ENCODE measurements around the gene SMC3.
A peak's percentile ranks its signal among the peaks of the same experiment; 100 is the strongest.

SMC3 gene

DNA sequence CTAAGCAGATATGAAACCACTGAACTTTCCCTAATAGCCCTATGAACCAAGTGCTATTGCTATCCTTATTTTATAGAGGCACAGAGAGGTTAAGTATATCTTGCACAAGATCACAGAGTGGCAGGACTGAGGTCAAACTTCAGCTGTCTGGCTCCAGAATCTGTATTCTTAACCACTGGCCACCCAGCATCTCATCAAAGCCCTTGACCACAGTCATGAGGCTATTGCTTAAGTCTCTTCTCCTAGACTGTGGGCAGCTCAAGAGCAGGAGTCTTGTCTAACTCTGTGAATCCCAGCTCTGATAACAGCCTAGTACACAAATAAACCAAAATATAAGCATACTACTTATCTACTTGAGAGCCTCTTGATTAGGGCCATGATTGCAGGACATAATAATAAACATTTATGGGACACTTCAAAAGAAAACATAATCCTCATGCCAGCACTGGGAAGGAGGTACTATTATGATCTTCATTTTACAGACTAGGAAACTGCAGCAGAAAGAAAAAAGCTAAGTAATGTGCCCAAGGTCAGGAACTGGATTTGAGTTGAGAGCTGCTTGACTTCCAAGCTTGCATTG is 22.4 kb upstream of the SMC3 start:
- FAIRE-seq (no peak), DNase-seq (ENCODE audit: low spot score) (no peak)

DNA sequence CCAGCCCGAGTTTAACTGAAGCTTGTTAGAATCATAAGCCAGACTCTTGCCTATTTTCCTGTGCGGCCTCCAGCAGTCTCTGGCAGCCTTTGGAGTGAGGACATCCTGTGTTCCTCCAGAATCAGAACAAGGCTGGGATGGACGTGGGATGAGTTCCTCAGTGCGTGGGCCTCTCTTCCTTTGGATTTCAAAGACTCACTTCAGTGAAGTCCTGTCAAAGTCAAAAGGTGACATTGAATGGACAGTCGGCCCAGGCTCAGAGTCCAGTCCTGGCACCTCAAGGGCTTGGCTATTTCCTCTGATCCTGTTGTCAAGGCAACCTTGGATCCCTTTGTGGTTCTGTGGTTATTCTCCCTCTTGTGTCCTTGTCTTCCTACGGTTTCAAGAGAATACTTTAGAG is 21.4 kb upstream of the SMC3 start:
- FAIRE-seq, result no peak
- no peak for DNase-seq (ENCODE audit: low spot score)

GRCh38 chr10:110546499-110547110 is 20.9 kb upstream of the SMC3 start:
- FAIRE-seq, result no peak

GRCh38 chr10:110547139-110547761 is 20.2 kb upstream of the SMC3 start:
- peak; percentile 65 for DNase-seq (ENCODE audit: low spot score)
- peak; percentile 75 for FAIRE-seq

More at GRCh38 chr10:110546499-110547110, 20.9 kb upstream of the SMC3 start:
- no peak for DNase-seq (ENCODE audit: low spot score)

DNA sequence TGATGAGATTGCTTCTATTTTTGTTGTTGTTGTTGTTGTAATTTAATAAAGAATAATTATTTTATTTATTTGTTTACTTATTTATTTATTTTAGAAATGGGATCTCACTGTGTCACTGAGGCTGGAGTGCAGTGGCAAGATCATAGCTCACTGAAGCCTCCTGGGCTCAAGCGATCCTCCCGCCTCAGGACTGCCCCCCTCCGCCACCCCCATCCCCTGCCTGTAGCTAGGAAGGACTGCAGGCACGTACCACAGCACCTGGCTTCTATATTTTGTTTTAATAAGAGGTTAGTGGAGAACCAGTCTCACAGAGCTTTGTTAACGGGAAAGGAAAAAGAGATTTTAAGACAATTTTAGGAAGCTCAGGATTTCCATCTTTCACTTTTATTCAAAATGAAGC is 19.5 kb upstream of the SMC3 start:
- no peak for DNase-seq (ENCODE audit: low spot score)
- FAIRE-seq, result no peak

DNA sequence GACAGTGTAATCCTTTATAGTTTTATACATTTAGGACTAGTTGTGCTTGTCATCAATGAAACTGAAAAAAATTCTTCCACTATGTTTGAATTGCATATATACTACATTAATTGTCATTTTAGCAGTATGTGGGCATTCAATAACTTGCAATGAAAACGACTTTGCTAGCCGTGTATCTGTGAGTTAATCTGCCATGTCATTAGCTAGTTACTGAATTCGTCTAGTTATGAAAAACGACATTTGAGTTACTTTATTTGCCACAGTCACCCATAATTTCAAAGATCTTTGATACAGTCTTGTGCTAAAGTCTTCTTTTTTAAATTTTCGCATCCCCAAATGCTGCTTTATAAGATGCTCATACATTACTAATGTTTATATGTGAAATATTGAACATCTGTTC is 18.3 kb upstream of the SMC3 start:
- no peak for FAIRE-seq
- no peak for DNase-seq (ENCODE audit: low spot score)

DNA sequence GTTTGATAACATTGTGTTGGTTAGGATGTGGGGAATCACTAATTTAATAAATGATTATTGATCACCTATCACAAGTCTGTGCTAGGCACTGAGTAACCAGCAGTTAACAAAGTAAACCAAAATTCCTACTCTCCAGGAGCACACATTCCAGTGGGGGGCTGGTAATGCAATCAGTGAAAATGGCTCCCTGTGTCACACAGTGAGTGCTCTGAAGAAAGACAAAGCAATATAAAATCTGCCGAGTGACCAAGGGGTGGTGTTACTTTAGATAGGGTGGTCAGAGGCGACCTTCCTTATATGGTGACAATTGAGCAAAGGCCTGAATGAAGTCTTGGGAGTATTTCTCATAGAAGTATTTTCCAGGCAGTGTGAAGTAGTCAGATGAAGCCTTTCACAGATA is 13.6 kb upstream of the SMC3 start:
- DNase-seq (ENCODE audit: low spot score), result no peak
- FAIRE-seq, result no peak

DNA sequence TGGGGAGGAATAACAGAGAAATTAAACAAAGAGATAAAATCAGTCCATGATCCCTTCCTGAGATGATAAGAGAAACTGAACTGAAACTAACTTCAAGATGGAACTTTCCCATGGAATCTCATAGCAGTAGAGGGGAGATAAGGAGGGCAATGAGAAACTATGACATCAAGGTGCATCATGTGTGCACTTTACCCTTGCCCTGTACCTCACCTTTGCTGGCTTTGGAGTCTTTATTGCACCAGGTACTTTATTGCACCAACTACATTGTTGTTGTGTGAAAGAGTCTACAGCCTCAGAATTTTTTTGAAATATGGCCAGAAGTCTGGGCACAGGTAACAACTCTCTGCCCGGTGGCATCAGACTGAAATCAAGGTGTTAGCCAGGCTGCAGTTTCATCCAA is 11.2 kb upstream of the SMC3 start:
- no peak for DNase-seq (ENCODE audit: low spot score)
- no peak for FAIRE-seq

GRCh38 chr10:110556969-110557601 is 10.4 kb upstream of the SMC3 start:
- DNase-seq (ENCODE audit: low spot score) (peak; percentile 31), FAIRE-seq (no peak)

DNA sequence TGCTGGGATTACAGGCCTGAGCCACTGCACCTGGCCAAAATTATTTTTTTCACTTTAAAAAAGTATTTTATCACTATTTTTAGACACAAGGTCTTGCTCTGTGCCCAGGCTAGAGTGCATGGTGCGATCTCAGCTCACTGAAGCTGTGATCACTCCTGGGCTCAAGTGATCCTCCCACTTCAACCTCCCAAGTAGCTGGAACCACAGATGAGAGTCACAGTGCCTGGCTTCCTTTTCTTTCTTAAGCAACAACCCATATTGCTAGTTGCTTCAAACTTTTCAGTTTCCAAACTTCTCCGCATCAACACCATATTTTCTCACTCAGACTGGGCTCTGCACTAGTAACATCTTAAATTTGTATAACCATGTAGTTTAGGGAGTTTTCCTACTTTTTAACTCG is 9.5 kb upstream of the SMC3 start:
- FAIRE-seq (no peak), DNase-seq (ENCODE audit: low spot score) (no peak)

- FAIRE-seq (no peak), DNase-seq (ENCODE audit: low spot score) (no peak)
These were observed 7.5 kb upstream of the SMC3 start for GRCh38 chr10:110560012-110560411.

- no peak for DNase-seq (ENCODE audit: low spot score)
- FAIRE-seq, result no peak
These were observed 6.2 kb upstream of the SMC3 start for GRCh38 chr10:110561292-110561691.

DNA sequence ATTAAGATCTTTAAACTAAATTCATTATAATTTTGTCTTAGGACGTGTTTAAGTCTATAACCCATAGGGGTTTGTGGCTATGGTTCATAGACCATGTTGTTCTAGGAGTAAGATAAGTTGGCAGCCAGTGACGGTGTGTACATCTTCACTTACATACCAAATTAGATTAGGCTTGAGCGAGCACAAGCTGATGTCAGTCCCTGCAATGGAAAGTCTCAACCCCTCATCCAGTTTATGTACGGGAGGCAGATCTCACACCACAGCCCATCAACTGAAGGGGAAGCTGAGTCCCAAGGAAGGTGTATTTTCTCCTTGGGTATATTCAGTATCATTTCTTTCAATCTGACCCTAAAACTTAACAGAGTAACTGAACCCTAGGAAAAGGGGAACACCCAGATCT is 5.1 kb upstream of the SMC3 start:
- FAIRE-seq, result no peak
- DNase-seq (ENCODE audit: low spot score), result no peak

DNA sequence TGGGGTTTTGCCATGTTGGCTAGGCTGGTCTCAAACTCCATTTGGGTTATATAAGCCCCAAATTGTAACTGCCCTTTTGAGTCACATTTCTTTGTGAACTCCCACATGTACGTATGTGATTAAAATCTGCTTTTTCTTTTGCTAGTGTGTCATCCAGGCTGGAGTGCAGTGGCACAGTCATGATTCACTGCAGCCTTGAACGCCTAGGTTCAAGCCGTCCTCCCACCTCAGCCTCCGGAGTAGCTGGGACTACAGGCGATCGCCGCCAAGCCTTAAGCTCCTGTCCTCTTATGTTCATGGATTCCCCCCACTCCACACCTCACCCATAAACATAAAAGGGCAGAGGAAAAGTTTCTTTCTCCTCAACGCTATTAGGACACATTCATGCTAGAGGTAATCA is 4.4 kb upstream of the SMC3 start:
- DNase-seq (ENCODE audit: low spot score) (no peak), FAIRE-seq (no peak)

DNA sequence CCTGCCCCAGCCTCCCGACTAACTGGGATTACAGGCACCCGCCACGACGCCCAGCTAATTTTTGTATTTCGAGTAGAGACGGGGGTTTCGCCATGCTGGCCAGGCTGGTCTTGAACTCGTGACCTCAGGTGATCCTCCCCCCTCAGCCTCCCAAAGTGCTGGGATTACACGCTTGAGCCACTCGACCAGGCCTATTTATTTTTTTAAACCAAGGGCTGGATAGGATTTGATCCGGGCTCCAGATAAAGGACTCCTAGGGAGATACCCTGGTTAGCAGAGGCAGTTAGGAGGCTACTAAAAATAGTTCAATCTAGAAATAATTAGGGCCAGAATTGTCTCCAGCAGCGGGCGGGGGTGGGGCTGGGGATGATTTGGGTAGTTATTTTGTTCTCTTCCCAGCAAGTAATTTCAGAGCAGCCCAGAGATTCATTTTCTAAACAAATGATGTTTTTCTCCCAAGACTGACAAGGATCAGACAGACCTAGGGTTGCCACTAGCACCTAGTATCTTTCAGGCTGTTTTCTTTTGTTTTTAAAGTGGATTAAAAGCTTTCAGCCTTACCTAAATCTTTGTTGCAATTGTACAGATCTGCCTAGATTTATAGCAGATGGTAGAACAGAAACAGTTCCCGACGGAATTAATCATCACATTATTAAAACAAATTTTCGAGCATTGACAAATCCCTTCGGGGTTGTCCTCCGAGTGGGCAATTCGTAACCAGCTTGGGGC is 859 bp upstream of the SMC3 start:
- DNase-seq (ENCODE audit: low spot score), result no peak
- no peak for FAIRE-seq

DNA sequence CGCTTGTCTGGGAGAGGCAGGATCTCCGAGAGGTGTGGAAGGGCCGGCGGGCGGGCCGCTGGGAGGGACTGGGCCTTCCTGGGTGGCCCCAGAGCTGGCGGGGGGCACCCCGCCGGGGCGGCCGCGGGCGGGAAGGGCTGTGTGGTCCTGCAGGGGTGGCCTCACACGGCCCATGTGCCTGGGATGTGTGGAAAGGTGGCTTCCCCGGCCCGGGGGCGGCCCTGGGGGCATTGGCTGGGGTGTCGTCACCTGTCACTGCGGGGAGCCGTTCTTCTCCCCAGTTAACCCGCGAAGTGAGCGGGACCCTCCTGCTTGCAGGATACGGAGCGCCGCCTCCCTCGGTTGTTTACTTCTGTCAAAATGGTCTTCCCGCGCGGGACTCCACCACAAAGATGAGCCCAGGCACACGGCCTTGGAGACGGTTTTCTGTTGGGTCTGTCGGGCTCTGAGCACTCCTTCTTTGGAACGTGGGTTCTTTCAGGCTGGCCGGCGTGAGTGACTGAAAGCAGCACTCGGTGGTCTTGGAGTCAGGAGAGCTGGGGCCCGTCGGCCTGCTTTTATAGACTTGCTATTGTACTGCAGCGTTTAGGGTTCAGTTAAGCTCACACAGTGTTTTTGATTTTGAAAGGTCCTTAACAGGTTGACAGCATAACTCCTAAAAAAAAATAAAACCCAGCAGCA is 700 bp downstream of the SMC3 start:
- FAIRE-seq (no peak), DNase-seq (ENCODE audit: low spot score) (no peak)

- DNase-seq (ENCODE audit: low spot score), result no peak
- no peak for FAIRE-seq
These were observed 1.6 kb downstream of the SMC3 start for GRCh38 chr10:110569122-110569521.

GRCh38 chr10:110569736-110570135 is 2.2 kb downstream of the SMC3 start:
- no peak for DNase-seq (ENCODE audit: low spot score)
- FAIRE-seq, result no peak

DNA sequence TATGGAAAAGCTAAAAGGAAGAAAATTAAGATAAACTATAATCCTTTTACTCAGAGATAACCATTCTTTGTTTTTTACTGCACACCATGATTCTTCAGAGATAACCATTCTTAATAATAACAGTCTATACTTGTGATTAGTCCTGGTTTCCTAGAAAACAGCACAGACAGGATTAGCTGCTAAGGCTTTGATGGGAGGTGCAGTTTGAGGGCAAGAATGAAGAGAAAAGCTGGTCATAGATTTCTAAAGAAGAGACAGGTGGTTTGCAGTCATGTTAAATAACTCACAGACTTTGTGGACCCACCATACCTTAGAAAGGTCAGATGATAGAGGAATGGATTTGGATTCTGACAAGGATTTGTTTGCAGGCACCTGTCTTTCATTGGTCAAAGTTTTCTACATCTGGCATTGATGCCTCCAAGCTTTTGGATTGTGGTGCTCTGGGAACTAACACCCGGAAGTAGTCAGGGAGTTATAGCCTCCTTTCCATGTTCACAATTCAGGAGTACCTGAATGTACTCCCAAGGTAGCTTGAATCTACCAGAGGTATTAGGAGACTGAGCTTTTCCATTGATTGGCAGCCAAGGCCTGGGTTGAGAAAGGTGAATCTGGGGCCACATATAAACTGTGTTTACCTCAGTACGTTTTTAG is 3.7 kb downstream of the SMC3 start:
- no peak for DNase-seq (ENCODE audit: low spot score)
- no peak for FAIRE-seq

- no peak for FAIRE-seq
These were observed 5.4 kb downstream of the SMC3 start for GRCh38 chr10:110572862-110573261.

DNA sequence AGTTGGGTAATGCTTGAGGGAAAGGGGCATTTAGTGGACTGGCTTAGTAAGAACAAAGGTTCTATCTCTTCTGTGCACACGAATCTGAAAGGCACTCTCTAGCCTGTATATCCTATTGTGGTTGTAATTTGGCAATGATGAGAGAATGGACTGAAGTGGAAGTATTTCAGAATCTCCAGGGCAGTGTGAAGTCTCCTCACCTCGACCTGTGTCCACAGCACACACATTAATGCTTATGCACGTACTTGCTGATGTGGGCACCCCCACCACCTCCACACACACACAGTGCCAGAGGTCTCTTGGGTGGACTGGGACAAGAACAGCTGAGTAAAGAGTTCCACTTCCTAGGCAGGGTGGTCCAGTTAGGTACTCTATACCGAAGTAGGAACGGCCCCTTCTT is 6.9 kb downstream of the SMC3 start:
- FAIRE-seq, result no peak
- no peak for DNase-seq (ENCODE audit: low spot score)

More at GRCh38 chr10:110572862-110573261, 5.4 kb downstream of the SMC3 start:
- no peak for DNase-seq (ENCODE audit: low spot score)

All from RCC 7860 (cell line).